Endothelial cell of umbilical vein (primary cell): Measurements from ENCODE around the gene MAGI1. TPM values are rescaled to one million over a fixed set of nuclear protein-coding genes. Genes with fewer than 3 reads are reported as not detected.

Source experiments
- BruUV-seq: library from RNA; stranded (reverse); fragments of 400-500 nt; replicated peaks from 2 replicates; lab custom pipeline; 2021; lab: Mats Ljungman, UMichigan
- CTCF ChIA-PET: fragments of 300-600, 350-600 bp; sonication (Branson Sonifier 250); formaldehyde crosslinking; loops from one replicate; lab custom pipeline; 2021; ENCODE audit warnings: antibody characterized with exemption, inconsistent platforms; lab: Charles Lee
- POLR2A ChIA-PET: fragments of 300-600, 350-600 bp; sonication (Branson Sonifier 250); formaldehyde crosslinking; loops from one replicate; lab custom pipeline; 2021; ENCODE audit warnings: antibody characterized with exemption, inconsistent platforms; lab: Charles Lee
- DNase-seq: peaks from one replicate; pipeline ENCODE4 v3.0.0-alpha.2; 2011; ENCODE audit warnings: low read depth, low spot score
- FAIRE-seq: peaks from 2 replicates; lab custom pipeline; 2011; peaks lifted over from hg19 to GRCh38; lab: Jason Lieb, UNC
- H2AFZ ChIP-seq: 2 replicates; pipeline ENCODE4 v1.6.0; 2012; ENCODE audit warnings: low read depth, low read length, control low read depth, inconsistent platforms
- H3K27ac ChIP-seq: 2 replicates; pipeline ENCODE4 v1.5.1; 2011; ENCODE audit warnings: low read depth, mild to moderate bottlenecking, control low read depth, low read length, moderate library complexity; ENCODE audit not compliant: insufficient read depth
- H3K27me3 ChIP-seq, 2 experiments: 2 replicates each; pipeline versions ENCODE4 v1.6.0 to v1.6.1; 2011; ENCODE audit warnings: low read length in 2 of 2, mixed read lengths in 1 of 2; ENCODE audit not compliant: control insufficient read depth in 2 of 2, insufficient read depth in 2 of 2
- H3K36me3 ChIP-seq, 2 experiments: 2 replicates in 1 of 2; 3 replicates in 1 of 2; pipeline ENCODE4 v1.5.1; 2011; ENCODE audit warnings: low read length in 2 of 2, mild to moderate bottlenecking in 1 of 2, moderate library complexity in 1 of 2; ENCODE audit not compliant: control insufficient read depth in 2 of 2, insufficient read depth in 2 of 2; ENCODE audit errors: extremely low read depth in 1 of 2
- H3K4me1 ChIP-seq: 3 replicates; pipeline ENCODE4 v1.5.1; 2011; ENCODE audit warnings: mild to moderate bottlenecking, low read length; ENCODE audit not compliant: control insufficient read depth, insufficient read depth; ENCODE audit errors: extremely low read depth
- H3K4me2 ChIP-seq: 2 replicates; pipeline ENCODE4 v1.6.1; 2011; ENCODE audit warnings: low read length, control low read depth, mixed read lengths; ENCODE audit not compliant: insufficient read depth
- H3K4me3 ChIP-seq, 3 experiments: fragments of 200-600 bp in 1 of 3; sonication (generic), shearing (Covaris generic) in 1 of 3; replicated peaks in 1 of 3; 2 replicates each; pipeline ENCODE4 v1.5.1; 2011 to 2016; ENCODE audit warnings: control low read depth in 3 of 3, low read length in 3 of 3, mild to moderate bottlenecking in 2 of 3, inconsistent platforms in 1 of 3, low read depth in 1 of 3, moderate library complexity in 1 of 3; ENCODE audit not compliant: insufficient read depth in 1 of 3
- H3K79me2 ChIP-seq: 2 replicates; pipeline ENCODE4 v1.6.0; 2012; ENCODE audit warnings: low read length, inconsistent platforms; ENCODE audit not compliant: control insufficient read depth, insufficient read depth
- H3K9ac ChIP-seq: replicated peaks from 2 replicates; pipeline ENCODE3; 2011; ENCODE audit warnings: low read length, control low read depth; ENCODE audit not compliant: insufficient read depth; ENCODE audit errors: extremely low read depth
- H3K9me1 ChIP-seq: replicated peaks from 3 replicates; pipeline ENCODE4 v1.6.0; 2011; ENCODE audit warnings: mild to moderate bottlenecking, low read length; ENCODE audit not compliant: control insufficient read depth, insufficient read depth; ENCODE audit errors: extremely low read depth
- H3K9me3 ChIP-seq: replicated peaks from 2 replicates; pipeline ENCODE4 v1.5.1; 2012; ENCODE audit warnings: low read length, inconsistent platforms; ENCODE audit not compliant: control insufficient read depth, insufficient read depth
- H4K20me1 ChIP-seq: replicated peaks from 2 replicates; pipeline ENCODE3; 2011; ENCODE audit warnings: mild to moderate bottlenecking, low read length; ENCODE audit not compliant: control insufficient read depth, insufficient read depth; ENCODE audit errors: extremely low read depth
- EZH2 ChIP-seq: IDR thresholded peaks from 2 replicates; pipeline ENCODE4 v1.6.1; 2012; ENCODE audit warnings: borderline replicate concordance, low read depth, mild to moderate bottlenecking, moderate library complexity, low read length, inconsistent platforms; ENCODE audit not compliant: severe bottlenecking
- FOS ChIP-seq: IDR thresholded peaks from 2 replicates; pipeline ENCODE4 v1.6.1; 2011; ENCODE audit warnings: mild to moderate bottlenecking, low read length, moderate library complexity, borderline replicate concordance; ENCODE audit not compliant: insufficient read depth
- GATA2 ChIP-seq: IDR thresholded peaks from 2 replicates; pipeline ENCODE4 v1.7.0; 2011; ENCODE audit warnings: low read depth, mild to moderate bottlenecking, moderate library complexity, mixed read lengths, low read length; ENCODE audit not compliant: insufficient read length, insufficient read depth
- JUN ChIP-seq: IDR thresholded peaks from 2 replicates; pipeline ENCODE4 v1.6.1; 2011; ENCODE audit warnings: borderline replicate concordance, low read depth; ENCODE audit not compliant: insufficient read length, insufficient read depth
- MYC ChIP-seq: IDR thresholded peaks from one replicate; pipeline ENCODE4 v1.6.1; 2011; ENCODE audit warnings: mild to moderate bottlenecking, low read depth, low read length
- POLR2A ChIP-seq: IDR thresholded peaks from 2 replicates; pipeline ENCODE4 v1.6.1; 2012; ENCODE audit warnings: low read depth, mild to moderate bottlenecking, control low read depth, low read length
- POLR2AphosphoS5 ChIP-seq: IDR thresholded peaks from 2 replicates; pipeline ENCODE4 v1.6.1; 2012; ENCODE audit warnings: low read depth, mild to moderate bottlenecking, control low read depth, low read length, moderate library complexity; ENCODE audit not compliant: insufficient read depth
- dilution Hi-C: fragments of 300-500 bp; cut with MboI; formaldehyde crosslinking; loops from one replicate; pipeline ENCODE4 v1.15.0; 2019; ENCODE audit warnings: low sequenced_read_pairs; ENCODE audit not compliant: extremely low pct_ligation_motif_present
- intact Hi-C: fragments of 100-400 bp; cut with micrococcal nuclease; formaldehyde crosslinking; loops from one replicate; pipeline ENCODE4 v1.10.0; 2022
- polyA plus RNA-seq, 4 experiments: library from polyadenylated mRNA; depleted of rRNA in 3 of 4; stranded (reverse) in 3 of 4; unstranded in 1 of 4; fragments of >200 nt; gene quantifications; 2 replicates each; pipeline versions ENCODE4 v1.2.1 to v1.2.3, GENCODE V29; 2011 to 2012; ENCODE audit warnings: missing spikeins in 1 of 4
- total RNA-seq: library from RNA; stranded (reverse); gene quantifications from 2 replicates; pipeline ENCODE4 v1.2.3, GENCODE V29; 2021
- TF ChIP-seq, protein P1 (sequence below), 2 donors: IDR thresholded peaks; 1 replicate in 1 of 2; 2 replicates in 1 of 2; pipeline ENCODE4 v1.5.1; 2011; ENCODE audit warnings: low read length in 2 of 2, mild to moderate bottlenecking in 2 of 2, moderate library complexity in 2 of 2, control low read depth in 1 of 2, inconsistent platforms in 1 of 2, low read depth in 1 of 2; ENCODE audit not compliant: insufficient read depth in 1 of 2; ENCODE audit errors: extremely low read depth in 1 of 2
- TF ChIP-seq, protein P2 (sequence below): IDR thresholded peaks from 2 replicates; pipeline ENCODE4 v1.6.1; 2011; ENCODE audit not compliant: insufficient read depth, insufficient read length

The MAGI1 gene
- total and polyA plus RNA-seq, 2 donors (not counting 3 experiments of a cell fraction or from before 2014, with no cell fraction given) = 10.1 to 47.9 TPM

DNA sequence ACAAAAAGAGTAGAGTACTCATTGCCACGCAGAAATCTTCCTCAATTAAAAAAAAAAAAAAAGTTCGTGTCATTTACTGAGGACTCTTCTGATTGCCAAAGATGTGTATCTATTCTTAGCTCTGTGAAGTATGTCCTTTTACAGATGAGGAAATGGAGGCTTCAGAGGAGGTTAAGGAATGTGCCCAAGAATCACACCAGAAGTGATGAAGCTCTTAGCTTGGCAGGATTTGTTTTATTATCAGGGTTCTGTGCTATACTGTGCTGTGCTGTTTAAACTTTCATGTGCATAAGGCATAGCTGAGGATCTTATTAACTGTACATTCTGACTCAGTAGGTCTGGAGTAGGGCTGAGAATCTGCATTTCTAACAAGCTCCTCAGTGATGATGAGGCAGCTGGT is 685.8 kb downstream of the MAGI1 start:
- Histone ChIP-seq H3K9ac (no peak overlapping the region), H4K20me1 (no peaks in the 10 kb centered on the region), H2AFZ (no peak overlapping the region), H3K79me2 (no peaks in the 10 kb centered on the region), H3K27ac (no peak overlapping the region), H3K9me3 (no peaks in the 10 kb centered on the region), H3K4me3 (no peak overlapping the region), H3K36me3 (no peaks in the 10 kb centered on the region), H3K9me1 (no peaks in the 10 kb centered on the region), H3K4me1 (no peaks in the 10 kb centered on the region), H3K27me3 (no peaks in the 10 kb centered on the region), H3K4me2 (no peak overlapping the region)
- FAIRE-seq (no peak), DNase-seq (no peak)
- no TSS peak for BruUV-seq
- CTCF ChIA-PET = interaction anchor here (0.5 to 0.6 kb wide), 2 partner anchors 337 to 855 kb away, joined by 3 read pairs; no protein-coding TSS in a partner anchor
- intact Hi-C loops (no loop called here), dilution Hi-C loops (no loop called here)
- POLR2A ChIA-PET = no interaction called here
- TF ChIP-seq JUN (no peak), POLR2A (no peak), MYC (no peak), POLR2AphosphoS5 (no peak), FOS (no peak), EZH2 (no peak), GATA2 (no peak)
- TF ChIP-seq, protein P1, sequence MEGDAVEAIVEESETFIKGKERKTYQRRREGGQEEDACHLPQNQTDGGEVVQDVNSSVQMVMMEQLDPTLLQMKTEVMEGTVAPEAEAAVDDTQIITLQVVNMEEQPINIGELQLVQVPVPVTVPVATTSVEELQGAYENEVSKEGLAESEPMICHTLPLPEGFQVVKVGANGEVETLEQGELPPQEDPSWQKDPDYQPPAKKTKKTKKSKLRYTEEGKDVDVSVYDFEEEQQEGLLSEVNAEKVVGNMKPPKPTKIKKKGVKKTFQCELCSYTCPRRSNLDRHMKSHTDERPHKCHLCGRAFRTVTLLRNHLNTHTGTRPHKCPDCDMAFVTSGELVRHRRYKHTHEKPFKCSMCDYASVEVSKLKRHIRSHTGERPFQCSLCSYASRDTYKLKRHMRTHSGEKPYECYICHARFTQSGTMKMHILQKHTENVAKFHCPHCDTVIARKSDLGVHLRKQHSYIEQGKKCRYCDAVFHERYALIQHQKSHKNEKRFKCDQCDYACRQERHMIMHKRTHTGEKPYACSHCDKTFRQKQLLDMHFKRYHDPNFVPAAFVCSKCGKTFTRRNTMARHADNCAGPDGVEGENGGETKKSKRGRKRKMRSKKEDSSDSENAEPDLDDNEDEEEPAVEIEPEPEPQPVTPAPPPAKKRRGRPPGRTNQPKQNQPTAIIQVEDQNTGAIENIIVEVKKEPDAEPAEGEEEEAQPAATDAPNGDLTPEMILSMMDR (IDR thresholded peaks at IDR 0.05; ENCODE audit: extremely low read depth in 1 of 2, insufficient read depth in 1 of 2, low read depth in 1 of 2, low read length in 2 of 2) = no peak
- TF ChIP-seq, protein P2, sequence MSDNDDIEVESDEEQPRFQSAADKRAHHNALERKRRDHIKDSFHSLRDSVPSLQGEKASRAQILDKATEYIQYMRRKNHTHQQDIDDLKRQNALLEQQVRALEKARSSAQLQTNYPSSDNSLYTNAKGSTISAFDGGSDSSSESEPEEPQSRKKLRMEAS = no peak
